SKM-1 treated with dmso at 0.1 percent for 144 hours (cell line): Measurements from ENCODE around the gene KCTD21.
"Not testable (repeated sequence)": the region's sequence is repeated elsewhere in the genome, so short reads cannot be mapped to it uniquely, and the experiment has no call there.

ENCODE experiments used
- DNase-seq: peaks from one replicate; lab custom pipeline; 2025; ENCODE audit not compliant: unreplicated experiment; lab: John Stamatoyannopoulos, UW

Gene KCTD21

GRCh38 chr11:78188286-78189173 lies at the start of gene KCTD21, which contains the start of gene USP35:
KCTD21 (minus strand) TSS chr11:78188626; CDS start chr11:78174554, 14,072 bp downstream.
USP35 (plus strand) TSS chr11:78188919; CDS start chr11:78196246, 7,327 bp downstream.
- DNase-seq, result peak; percentile 94

- no peak for DNase-seq
Observed at GRCh38 chr11:78237293-78238046, 49.0 kb upstream of the KCTD21 start.

- no peak for DNase-seq
Observed at GRCh38 chr11:78234006-78234405, 45.6 kb upstream of the KCTD21 start.

GRCh38 chr11:78233046-78233445 lies 44.6 kb upstream of the KCTD21 start:
- not testable (repeated sequence) for DNase-seq

GRCh38 chr11:78231962-78232501 lies 43.6 kb upstream of the KCTD21 start:
- DNase-seq, result no peak

- no peak for DNase-seq
Observed at GRCh38 chr11:78230161-78230877, 41.9 kb upstream of the KCTD21 start.

GRCh38 chr11:78229106-78229505 lies 40.7 kb upstream of the KCTD21 start:
- no peak for DNase-seq

- peak; percentile 36 for DNase-seq
Observed at GRCh38 chr11:78228467-78228866, 40.0 kb upstream of the KCTD21 start.

- DNase-seq, result no peak
Observed at GRCh38 chr11:78227921-78228320, 39.5 kb upstream of the KCTD21 start.

GRCh38 chr11:78226684-78227680 lies 38.6 kb upstream of the KCTD21 start:
- no peak for DNase-seq

- DNase-seq, result no peak
Observed at GRCh38 chr11:78224906-78225420, 36.5 kb upstream of the KCTD21 start.

- DNase-seq, result no peak
Observed at GRCh38 chr11:78224506-78224905, 36.1 kb upstream of the KCTD21 start.

- DNase-seq, result no peak
Observed at GRCh38 chr11:78223320-78223954, 35.0 kb upstream of the KCTD21 start.

- not testable (repeated sequence) for DNase-seq
Observed at GRCh38 chr11:78222726-78223125, 34.3 kb upstream of the KCTD21 start.

GRCh38 chr11:78221396-78222315 lies 33.2 kb upstream of the KCTD21 start:
- DNase-seq, result no peak

- DNase-seq, result no peak
Observed at GRCh38 chr11:78220218-78221157, 32.1 kb upstream of the KCTD21 start.
